GM19328 (cell line): ENCODE measurements around the gene ZNF181.

Experiments
- ATAC-seq: cut with Tn5 transposase; IDR thresholded peaks from one replicate; pipeline ENCODE4 v1.9.1; 2021; ENCODE audit warnings: mild to moderate bottlenecking, moderate library complexity; ENCODE audit not compliant: unreplicated experiment

The ZNF181 gene

DNA sequence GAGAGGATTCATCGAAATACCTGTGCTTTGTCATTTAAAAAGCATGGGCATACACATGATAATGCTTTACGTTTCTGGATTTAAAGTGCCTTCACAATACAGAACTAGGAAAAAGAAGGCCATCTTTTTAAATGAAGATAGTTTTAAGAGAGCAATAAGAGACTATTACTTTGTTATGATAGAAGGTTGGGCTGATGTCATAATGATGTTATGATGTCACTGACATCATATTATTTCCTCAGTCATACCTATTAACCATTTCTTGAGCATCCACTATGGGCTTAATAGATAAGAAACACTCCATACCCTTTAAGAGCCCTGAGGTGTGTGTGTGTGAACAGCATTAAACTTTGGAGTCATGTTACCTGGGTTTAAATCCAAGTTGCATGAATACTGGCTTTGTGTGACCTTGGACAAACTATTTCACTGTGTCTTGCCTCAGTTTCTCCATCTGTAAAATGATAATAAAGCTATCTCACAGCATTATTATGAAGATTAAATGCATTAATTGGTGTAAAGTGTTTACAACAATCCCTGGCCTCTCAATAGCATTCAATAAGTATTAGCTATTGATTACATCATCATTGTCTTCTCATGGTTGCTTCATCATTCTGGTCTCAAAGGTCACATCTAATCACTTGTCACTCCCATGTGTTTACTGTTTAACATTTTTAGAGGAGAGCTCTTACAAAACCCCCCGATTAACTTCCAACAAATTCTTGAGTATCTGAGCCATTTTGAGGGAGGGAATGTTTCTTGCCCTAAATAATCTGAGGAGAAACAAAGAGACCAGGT is 11.1 kb downstream of the ZNF181 start:
- ATAC-seq, result no peak

DNA sequence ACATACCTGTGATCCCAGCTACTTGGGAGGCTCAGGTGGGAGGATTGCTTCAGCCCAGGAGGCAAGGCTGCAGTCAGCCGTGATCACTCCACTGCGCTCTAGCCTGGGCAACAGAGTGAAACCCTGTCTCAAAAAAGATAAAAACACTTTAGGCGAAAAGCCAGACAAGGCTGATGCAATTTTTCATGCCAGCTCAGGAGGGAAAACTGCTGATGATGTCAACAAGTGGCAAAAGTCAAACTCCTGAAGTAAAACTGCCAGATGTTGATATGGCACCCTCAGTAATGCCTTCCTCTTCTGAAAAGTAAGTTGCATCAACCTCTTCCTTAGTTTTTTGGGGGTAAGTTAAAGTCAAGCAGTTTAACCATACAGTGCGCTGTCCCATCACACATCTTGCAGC is 23.4 kb downstream of the ZNF181 start:
- ATAC-seq, result no peak

DNA sequence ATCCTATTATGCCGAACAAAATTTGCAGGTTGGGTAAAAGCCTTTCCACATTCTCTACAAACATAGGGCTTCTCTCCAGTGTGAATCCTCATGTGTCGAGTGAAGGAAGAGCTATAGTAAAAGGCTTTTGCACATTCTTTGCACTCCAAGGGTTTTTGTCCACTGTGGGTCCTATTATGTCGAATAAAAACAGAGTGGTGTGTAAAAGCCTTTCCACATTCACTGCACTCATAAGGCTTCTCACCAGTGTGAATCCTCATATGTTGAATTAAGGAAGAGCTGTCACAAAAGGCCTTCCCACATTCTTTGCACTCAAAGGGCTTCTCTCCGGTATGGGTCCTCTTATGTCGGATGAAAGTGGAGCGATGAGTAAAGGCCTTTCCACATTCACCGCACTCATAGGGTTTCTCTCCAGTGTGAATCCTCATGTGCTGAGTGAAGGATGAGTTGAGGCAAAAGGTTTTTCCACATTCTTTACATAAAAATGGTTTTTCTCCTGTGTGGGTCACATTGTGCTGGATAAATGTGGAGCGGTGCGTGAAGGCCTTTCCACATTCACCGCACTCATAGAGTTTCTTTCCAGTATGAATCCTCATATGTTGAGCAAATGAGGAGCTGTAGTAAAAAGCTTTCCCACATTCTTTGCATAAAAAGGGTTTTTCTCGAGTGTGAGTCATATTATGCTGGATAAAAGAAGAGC is 25.3 kb downstream of the ZNF181 start:
- ATAC-seq, result no peak

DNA sequence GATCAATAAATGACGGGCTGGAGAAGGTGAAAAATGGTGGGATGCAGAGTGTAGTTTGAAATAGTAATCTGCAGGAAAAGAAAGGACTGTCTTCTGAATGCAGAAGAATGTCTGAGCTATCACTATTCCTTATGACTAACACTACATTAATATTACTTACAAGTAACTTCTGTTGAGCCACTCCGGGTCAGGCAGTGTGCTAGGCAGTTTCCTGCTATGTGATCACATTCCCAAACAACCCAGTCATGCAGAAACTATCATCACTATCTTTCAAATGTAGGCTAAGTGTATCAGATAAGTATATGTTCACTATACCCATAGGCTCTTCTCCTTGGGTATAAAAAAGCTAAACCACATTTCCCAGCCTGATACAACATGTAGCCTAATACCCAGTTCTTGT is 32.3 kb downstream of the ZNF181 start:
- no peak for ATAC-seq

DNA sequence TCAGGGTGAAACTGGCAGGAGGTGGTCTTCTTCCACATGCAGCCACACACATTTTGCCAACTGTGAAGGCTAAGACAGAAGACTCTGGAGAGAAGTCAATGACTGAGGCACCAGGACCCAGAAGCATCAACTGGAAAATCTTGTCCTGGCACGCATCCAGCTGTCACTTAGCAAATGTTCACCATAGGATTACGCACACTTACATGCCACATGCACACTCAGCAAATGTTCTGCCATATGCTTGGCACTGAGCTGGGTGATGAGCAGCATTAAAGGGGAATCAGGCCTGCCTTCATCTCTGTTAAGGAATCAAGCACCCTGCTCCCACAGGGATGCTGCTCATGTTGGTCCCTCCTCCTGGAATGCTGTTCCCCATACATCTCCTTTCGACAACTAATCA is 33.9 kb downstream of the ZNF181 start:
- ATAC-seq, result no peak

DNA sequence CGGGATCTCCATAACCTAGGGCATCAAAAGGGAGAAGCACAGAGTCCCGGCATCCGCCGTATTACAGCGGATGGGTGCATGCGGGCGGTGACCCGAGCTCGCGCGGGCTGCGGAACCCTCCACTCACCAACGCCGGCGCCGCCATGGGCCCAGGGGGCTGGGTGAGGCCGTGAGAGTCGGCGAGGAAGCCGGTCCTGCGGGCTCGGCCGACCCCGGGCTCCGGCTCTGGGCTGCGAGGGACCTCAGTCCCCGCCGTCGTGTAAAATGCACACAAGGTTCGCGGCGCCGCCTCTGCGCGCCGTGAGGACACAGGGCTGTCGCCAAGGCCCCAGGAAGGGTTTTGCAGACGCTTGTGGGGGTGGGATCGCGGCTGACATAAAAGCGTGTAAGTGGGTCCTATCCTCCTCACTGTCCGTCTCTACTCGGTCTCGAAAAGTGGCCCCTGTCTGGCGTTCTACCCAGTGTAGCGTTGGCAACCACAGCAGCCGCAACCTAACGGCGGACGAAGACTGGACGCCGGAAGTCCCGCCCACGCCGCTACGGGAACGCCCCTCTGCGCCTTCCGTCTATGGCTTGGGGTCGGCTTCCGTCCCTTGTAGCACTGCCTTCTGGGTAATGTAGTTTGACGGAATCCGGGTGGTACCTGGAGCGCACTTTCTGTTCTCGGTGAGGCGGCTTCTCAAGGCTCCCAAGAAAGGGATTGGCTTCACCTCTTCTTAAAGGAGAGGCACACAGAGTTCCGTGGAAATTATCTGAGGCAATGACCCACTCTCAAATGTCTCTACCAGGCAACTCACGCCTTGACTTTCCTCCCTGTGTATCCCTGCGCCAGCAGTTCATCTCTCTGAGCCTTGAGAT is 38.9 kb downstream of the ZNF181 start, which contains the start of gene ZNF599:
Gene ZNF599, minus strand, starts transcription at position 519 of the 858 bp plus-strand sequence. Its CDS starts 374 bp downstream, at position 145.
- ATAC-seq, result peak; percentile 89

DNA sequence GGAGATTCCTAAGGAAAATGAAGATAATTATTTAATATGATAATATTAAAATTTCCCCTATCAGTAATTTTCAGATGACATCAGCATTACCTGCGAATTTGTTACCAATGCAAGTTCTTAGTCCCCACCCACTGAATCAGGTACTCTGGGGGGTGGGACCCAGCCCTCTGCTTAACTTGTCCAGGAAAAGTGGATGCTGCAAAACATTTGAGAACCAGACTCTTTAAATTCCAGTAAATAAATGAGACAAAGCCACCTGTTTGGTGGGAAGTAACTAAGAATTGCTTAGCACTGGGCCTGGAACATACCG is 39.5 kb downstream of the ZNF181 start:
- ATAC-seq, result no peak

DNA sequence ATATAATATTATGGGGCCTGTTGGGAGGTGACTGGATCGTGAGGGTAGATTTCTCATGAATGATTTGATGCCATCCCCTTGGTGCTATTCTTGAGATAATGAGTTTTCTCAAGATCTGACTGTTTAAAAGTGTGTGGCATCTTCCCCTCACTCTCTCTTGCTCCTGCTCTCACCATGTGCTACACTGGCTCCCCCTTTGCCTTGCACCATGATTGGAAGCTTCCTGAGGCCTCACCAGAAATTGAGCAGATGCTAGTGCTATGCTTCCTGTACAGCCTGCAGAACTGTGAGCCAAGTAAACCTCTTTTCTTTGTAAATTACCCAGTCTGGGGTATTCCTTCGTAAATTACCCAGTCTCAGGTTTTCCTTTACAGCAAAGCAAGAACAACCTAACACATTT is 40.8 kb downstream of the ZNF181 start:
- ATAC-seq, result no peak

DNA sequence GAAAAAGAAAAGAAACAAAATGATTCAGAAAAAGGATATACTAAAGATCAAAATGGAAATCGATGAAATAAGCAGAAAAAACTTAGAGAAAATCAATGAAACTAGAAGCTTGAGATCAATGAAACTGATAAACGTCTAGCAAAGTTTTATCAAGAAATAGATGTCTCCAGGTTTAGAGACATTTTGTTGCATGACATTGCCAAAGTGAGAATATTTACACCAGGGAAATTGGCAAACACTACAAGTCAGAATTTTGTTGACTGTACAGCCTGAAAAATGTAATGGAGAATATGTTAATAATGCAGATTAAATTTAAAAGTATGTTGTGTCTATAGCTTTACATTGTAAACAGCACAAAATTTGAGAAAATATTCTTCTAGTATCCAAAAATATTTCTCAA is 44.3 kb downstream of the ZNF181 start:
- ATAC-seq, result no peak

DNA sequence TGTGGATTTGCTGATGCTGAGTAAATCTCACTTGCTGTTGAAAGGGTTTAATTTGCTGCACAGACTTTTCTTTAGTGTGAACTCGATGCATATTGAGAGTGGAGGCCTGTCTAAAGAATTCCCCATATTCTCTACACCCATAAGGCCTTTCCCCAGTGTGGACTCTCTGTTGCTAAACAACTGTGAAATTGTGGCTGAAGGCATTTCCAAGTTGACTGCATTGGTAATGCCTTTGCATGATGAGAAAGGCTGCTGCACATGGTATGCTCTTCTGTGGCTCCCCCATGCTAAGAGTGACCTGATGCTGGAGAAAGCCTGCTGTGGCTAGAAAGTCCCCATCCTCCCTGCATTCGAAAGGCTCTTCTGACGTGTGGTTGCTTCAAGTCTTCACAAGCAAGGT is 45.6 kb downstream of the ZNF181 start:
- no peak for ATAC-seq

DNA sequence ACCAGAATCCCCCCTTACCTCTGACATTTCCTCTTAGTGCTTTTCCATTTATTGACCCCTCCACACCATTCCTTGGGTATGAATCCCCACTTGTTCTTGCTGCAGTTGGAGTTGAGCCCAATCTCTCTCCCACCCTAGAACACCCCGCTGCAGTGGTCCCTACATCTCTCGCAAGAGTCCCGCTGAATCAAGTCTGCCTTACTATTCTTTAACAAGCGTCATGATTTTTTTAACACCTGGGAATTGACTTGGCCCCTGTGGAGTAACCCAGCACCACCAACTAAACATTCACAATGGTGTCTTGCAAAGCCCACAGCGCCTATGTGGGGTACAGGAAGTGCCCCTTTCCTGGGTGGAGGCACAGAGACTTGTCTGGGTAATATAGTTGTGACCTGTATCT is 52.2 kb downstream of the ZNF181 start:
- no peak for ATAC-seq

DNA sequence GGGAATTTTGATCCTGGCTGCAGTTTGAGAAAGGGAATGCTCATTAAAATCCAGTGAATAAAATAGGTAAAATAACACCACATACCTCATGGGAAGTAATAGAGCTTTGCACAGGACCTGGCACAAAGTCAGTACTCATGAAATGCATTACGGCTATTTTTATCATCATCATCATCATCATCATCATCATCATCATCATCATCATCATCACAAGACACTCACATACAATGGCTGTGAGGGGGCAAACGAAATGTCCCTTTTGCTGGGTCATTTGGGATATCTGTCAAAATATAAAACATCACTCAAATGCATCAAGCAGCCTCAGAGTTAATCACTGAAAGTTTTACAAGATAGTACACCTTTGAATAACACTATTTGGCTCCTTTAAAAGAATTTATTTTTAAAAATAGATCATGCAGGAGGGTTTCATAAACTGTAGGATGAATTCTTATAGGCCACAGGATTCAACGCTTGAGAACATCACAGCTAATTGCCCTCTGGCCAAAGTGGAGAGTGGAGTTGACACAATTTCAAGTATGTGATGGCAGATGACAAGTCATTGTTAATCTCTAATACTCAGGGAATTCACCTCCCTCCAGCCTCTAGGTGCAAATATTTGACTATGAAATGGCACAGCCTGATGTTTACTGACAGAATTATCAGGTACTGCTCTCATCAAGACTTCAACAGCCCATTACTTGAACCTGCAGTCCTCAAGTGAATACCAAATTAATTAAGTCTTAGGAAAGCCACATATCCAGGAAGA is 53.2 kb downstream of the ZNF181 start:
- no peak for ATAC-seq

DNA sequence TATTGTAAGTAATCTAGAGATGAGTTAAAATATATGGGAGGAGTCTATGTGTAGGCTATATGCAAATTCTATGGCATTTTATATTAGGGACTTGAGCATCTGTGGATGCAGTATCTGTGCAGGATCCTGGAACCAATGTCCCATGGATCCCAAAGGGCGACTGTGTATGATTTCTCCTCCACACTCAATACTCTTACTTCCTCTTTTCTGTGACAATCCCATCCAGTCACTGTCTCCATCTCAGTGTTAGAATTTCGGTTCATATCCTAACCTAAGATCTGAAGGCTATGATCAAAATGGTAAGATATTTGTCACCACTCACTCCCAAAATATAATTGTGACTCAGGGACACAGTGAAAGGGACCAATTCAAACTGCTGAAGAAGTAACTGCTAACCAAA is 54.0 kb downstream of the ZNF181 start:
- ATAC-seq, result no peak

DNA sequence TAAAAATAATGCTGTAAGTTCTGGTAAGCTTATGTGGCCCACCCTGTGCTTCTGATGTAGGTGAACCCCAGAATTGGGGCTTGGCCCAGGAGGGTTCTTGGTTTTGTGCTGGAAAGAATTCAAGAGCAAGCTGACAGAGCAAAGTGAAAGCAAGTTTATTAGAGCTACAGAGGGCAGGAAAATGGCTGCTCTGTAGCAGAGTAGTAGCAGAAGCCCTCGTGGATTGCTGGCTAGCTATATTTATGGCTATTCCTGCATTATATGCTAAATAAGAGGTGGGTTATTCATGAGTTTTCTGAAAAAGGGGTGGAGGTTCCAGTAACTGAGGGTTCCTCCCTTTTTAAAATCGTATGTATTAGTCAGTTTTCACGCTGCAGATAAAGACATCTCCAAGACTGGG is 59.5 kb downstream of the ZNF181 start:
- no peak for ATAC-seq

DNA sequence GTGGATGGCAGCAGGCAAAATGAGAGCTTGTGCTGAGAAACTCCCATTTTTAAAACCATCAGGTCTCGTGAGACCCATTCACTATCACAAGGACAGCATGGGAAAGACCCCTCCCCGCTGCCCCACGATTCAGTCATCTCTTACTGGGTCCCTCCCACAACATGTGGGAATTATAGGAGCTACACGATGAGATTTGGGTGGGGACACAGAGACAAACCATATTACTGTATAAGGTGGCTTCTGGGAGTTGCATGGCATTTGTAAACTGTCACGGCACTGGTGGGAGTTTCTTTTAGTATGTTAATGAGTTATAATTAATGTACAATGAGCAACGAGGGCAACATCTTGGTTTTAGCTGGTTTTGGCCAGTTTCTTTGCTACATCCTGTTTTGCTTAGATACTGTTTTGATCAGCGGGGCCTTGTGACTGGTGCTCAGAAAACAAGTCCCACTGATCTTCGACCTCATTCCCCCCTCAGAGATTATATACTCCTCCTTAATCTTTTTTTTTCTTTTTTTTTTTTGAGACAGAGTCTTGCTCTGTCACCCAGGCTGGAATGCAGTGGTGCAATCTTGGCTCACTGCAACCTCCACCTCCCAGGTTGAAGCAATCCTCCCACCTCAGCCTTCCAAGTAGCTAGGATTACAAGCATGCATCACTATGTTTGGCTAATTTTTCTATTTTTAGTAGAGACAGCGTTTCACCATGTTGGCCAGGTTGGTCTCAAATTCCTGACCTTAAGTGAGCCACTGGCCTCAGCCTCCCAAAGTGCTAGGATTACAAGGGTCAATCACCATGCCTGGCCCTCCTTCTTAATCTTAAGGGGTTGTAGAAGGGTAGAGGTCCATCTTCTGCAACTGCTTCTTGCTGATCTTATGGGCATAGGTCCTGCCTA is 60.3 kb downstream of the ZNF181 start:
- no peak for ATAC-seq
